ENCODE results near the gene HOGA1.

Gene HOGA1

DNA sequence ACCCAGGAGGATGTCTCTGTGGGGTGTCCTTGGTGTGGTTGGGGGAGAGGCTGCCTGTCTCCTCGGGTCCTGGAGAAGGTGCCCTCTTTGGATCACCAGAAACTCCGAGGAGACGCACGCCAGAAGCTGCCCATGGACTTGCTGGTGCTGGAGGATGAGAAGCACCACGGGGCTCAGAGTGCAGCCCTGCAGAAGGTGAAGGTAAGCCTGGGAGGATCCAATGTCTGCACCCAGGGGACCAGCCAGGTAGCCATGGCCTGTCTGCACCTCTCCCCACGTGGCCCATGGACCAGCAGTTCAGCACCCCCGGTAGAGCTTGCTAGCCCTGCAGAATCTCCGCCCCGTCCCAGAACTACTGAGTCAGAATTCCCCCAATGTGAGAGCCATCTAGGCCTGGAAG is 6.5 kb upstream of the HOGA1 start:
- Histone ChIP-seq H3K27me3 (ENCODE audit: insufficient read depth, low read depth) (no peaks in the 10 kb centered on the region), H3K9ac (no peak overlapping the region), H3K4me1 (ENCODE audit: low read depth, poor library complexity, severe bottlenecking) (no peaks in the 10 kb centered on the region), H3K79me2 (ENCODE audit: insufficient read depth, low read depth) (no peaks in the 10 kb centered on the region), H3K4me2 (no peak overlapping the region), H3K4me3 (IDR thresholded peaks at IDR 0.05; ENCODE audit: insufficient read depth, low read depth, low read length) (no peak overlapping the region), H4K20me1 (ENCODE audit: insufficient read depth) (no peaks in the 10 kb centered on the region), H3K36me3 (ENCODE audit: insufficient read depth) (no peaks in the 10 kb centered on the region), H3K27ac (no peak overlapping the region), H2AFZ (ENCODE audit: low read depth) (no peak overlapping the region)
- TF ChIP-seq, protein P1, sequence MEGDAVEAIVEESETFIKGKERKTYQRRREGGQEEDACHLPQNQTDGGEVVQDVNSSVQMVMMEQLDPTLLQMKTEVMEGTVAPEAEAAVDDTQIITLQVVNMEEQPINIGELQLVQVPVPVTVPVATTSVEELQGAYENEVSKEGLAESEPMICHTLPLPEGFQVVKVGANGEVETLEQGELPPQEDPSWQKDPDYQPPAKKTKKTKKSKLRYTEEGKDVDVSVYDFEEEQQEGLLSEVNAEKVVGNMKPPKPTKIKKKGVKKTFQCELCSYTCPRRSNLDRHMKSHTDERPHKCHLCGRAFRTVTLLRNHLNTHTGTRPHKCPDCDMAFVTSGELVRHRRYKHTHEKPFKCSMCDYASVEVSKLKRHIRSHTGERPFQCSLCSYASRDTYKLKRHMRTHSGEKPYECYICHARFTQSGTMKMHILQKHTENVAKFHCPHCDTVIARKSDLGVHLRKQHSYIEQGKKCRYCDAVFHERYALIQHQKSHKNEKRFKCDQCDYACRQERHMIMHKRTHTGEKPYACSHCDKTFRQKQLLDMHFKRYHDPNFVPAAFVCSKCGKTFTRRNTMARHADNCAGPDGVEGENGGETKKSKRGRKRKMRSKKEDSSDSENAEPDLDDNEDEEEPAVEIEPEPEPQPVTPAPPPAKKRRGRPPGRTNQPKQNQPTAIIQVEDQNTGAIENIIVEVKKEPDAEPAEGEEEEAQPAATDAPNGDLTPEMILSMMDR (conservative IDR thresholded peaks at IDR 0.05; ENCODE audit: low read depth, low read length) = no peak

DNA sequence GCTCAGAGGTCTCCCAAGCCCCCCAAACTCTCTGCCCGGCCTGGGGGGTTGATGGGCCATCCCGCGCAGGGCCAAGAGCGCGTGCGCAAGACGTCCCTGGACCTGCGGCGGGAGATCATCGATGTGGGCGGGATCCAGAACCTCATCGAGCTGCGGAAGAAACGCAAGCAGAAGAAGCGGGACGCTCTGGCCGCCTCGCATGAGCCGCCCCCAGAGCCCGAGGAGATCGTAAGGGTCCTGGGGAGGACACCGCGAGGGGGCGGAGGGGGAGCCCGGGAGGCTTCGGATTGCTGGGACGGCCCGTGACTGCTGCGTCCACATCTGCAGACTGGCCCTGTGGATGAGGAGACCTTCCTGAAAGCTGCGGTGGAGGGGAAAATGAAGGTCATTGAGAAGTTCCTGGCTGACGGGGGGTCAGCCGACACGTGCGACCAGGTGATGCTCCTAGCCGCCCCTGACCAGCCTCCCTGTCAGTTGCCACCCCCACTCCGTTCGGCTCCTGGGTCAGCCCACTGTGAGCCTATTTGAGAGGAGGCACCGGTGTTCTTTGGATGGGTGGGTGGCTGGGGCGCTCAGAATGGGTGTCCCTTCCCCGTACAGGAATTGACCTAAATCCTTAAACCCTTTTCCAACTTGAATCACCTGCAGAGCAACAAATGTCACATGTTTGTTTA is 5.9 kb upstream of the HOGA1 start:
- Histone ChIP-seq H3K36me3 (ENCODE audit: insufficient read depth) (no peaks in the 10 kb centered on the region), H3K4me3 (IDR thresholded peaks at IDR 0.05; ENCODE audit: insufficient read depth, low read depth, low read length) (no peak overlapping the region), H3K79me2 (ENCODE audit: insufficient read depth, low read depth) (no peaks in the 10 kb centered on the region), H3K4me1 (ENCODE audit: low read depth, poor library complexity, severe bottlenecking) (no peaks in the 10 kb centered on the region), H2AFZ (ENCODE audit: low read depth) (no peak overlapping the region), H3K4me2 (no peak overlapping the region), H3K9ac (no peak overlapping the region), H3K27me3 (ENCODE audit: insufficient read depth, low read depth) (no peaks in the 10 kb centered on the region), H4K20me1 (ENCODE audit: insufficient read depth) (no peaks in the 10 kb centered on the region), H3K27ac (no peak overlapping the region)
- TF ChIP-seq, protein P1 (conservative IDR thresholded peaks at IDR 0.05; ENCODE audit: low read depth, low read length) = no peak

DNA sequence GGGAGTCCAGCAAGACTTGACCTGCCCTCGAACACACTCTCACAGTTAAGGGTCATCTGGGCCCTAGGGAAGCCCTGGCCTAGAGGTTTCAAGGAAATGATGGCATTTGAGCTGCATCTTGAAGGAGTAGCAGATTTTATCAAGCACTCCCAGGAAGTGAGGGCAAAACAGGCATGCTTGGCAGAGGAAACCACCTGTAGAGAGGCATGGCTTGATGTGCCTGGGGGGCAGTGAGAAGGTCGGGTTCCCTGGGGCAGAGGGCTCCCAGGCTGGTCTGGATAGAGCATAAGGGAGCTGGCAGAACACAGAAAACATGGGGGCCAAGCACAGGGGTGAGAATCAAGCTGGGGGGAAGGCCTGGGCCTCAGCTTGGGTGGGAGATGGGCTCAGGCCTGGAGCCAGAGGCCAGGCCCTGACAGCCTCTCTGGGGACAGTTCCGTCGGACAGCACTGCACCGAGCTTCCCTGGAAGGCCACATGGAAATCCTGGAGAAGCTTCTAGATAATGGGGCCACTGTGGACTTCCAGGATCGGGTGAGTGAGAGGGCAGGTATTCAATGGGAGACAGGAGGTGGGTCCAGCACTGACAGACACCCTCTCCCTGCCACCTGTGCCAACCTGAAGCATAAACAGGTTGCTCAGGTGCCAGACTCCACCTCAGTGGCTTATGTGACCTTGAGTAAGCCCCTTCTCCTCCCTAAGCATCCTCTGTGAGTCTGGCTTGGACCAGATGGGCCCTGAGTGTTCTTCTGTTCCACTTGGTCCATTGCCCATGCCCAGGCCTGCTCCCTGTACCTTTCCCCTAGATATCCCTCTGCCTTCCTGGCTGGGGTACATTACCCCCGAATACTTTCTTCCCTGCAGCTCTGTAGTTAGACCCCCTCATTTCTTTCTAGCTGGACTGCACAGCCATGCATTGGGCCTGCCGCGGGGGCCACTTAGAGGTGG is 3.5 kb upstream of the HOGA1 start:
- no peak overlapping the region for H2AFZ ChIP-seq (ENCODE audit: low read depth)
- H3K9ac ChIP-seq = no peak overlapping the region
- H3K27ac ChIP-seq = no peak overlapping the region
- no peaks in the 10 kb centered on the region for H3K4me1 ChIP-seq (ENCODE audit: low read depth, poor library complexity, severe bottlenecking)
- H4K20me1 ChIP-seq (ENCODE audit: insufficient read depth) = no peaks in the 10 kb centered on the region
- no peaks in the 10 kb centered on the region for H3K79me2 ChIP-seq (ENCODE audit: insufficient read depth, low read depth)
- TF ChIP-seq, protein P1 (conservative IDR thresholded peaks at IDR 0.05; ENCODE audit: low read depth, low read length) = no peak
- no peak overlapping the region for H3K4me3 ChIP-seq (IDR thresholded peaks at IDR 0.05; ENCODE audit: insufficient read depth, low read depth, low read length)
- H3K27me3 ChIP-seq (ENCODE audit: insufficient read depth, low read depth) = no peaks in the 10 kb centered on the region
- H3K36me3 ChIP-seq (ENCODE audit: insufficient read depth) = no peaks in the 10 kb centered on the region
- H3K4me2 ChIP-seq = no peak overlapping the region

DNA sequence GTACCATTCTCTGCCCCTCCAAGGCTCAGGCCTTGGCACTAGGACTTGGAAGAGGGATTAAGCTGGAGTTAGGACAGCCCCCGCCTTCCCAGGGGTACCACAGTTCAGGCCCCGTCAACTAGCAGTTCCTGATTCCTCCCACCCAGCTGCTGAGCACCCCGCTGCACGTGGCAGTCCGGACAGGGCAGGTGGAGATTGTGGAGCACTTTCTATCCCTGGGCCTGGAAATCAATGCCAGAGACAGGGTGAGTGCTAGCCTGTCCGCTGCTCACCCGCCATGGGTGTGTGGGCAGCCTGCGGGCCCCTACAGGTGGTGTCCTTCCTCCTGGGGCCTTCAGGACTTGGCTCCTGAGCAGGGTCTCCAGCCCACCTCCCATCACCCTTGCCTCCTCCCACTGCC is 2.0 kb upstream of the HOGA1 start:
- TF ChIP-seq, protein P1 (conservative IDR thresholded peaks at IDR 0.05; ENCODE audit: low read depth, low read length) = no peak
- Histone ChIP-seq H3K36me3 (ENCODE audit: insufficient read depth) (no peaks in the 10 kb centered on the region), H3K27ac (no peak overlapping the region), H3K4me2 (no peak overlapping the region), H2AFZ (ENCODE audit: low read depth) (no peak overlapping the region), H3K27me3 (ENCODE audit: insufficient read depth, low read depth) (no peaks in the 10 kb centered on the region), H3K79me2 (ENCODE audit: insufficient read depth, low read depth) (no peaks in the 10 kb centered on the region), H3K4me1 (ENCODE audit: low read depth, poor library complexity, severe bottlenecking) (no peaks in the 10 kb centered on the region), H3K9ac (no peak overlapping the region), H3K4me3 (IDR thresholded peaks at IDR 0.05; ENCODE audit: insufficient read depth, low read depth, low read length) (no peak overlapping the region), H4K20me1 (ENCODE audit: insufficient read depth) (no peaks in the 10 kb centered on the region)
